Mesenchymal stem cell (in vitro differentiated cells and primary cell): ENCODE results near the gene DOCK6.

Experiments
- DNase-seq: peaks from one replicate; pipeline ENCODE4 v3.0.0-alpha.2; 2013
- H2AFZ ChIP-seq: one replicate; pipeline ENCODE4 v1.6.1; 2013; ENCODE audit warnings: low read depth, mild to moderate bottlenecking, control low read depth, inconsistent platforms, low read length, moderate library complexity
- H2AK5ac ChIP-seq: 2 replicates; pipeline ENCODE4 v1.6.1; 2013; ENCODE audit warnings: low read length, moderate library complexity, mild to moderate bottlenecking, inconsistent platforms; ENCODE audit not compliant: severe bottlenecking
- H2BK120ac ChIP-seq: one replicate; pipeline ENCODE4 v1.6.1; 2013; ENCODE audit warnings: low read depth, mild to moderate bottlenecking, inconsistent platforms, low read length, moderate library complexity
- H2BK12ac ChIP-seq, 2 experiments: one replicate each; pipeline ENCODE4 v1.6.1; 2013; ENCODE audit warnings: inconsistent platforms in 2 of 2, low read length in 2 of 2, mild to moderate bottlenecking in 2 of 2, moderate library complexity in 2 of 2, control low read depth in 1 of 2
- H2BK15ac ChIP-seq: one replicate; pipeline ENCODE4 v1.6.1; 2013; ENCODE audit warnings: mild to moderate bottlenecking, low read depth, inconsistent platforms; ENCODE audit not compliant: poor library complexity, severe bottlenecking
- H2BK5ac ChIP-seq: 2 replicates; pipeline ENCODE4 v1.6.1; 2013; ENCODE audit warnings: low read depth, mild to moderate bottlenecking, low read length, control low read depth, inconsistent platforms; ENCODE audit not compliant: poor library complexity, severe bottlenecking
- H3K14ac ChIP-seq, 2 experiments: one replicate each; pipeline ENCODE4 v1.6.1; 2013; ENCODE audit warnings: inconsistent platforms in 2 of 2, low read length in 2 of 2, control low read depth in 1 of 2, mild to moderate bottlenecking in 1 of 2, moderate library complexity in 1 of 2
- H3K18ac ChIP-seq, 2 experiments: one replicate each; pipeline ENCODE4 v1.6.1; 2013; ENCODE audit warnings: inconsistent platforms in 2 of 2, low read length in 2 of 2, control low read depth in 1 of 2, low read depth in 1 of 2, mild to moderate bottlenecking in 1 of 2
- H3K23ac ChIP-seq, 2 experiments: one replicate each; pipeline ENCODE4 v1.6.1; 2013; ENCODE audit warnings: inconsistent platforms in 2 of 2, low read length in 2 of 2, mild to moderate bottlenecking in 2 of 2, moderate library complexity in 2 of 2, control low read depth in 1 of 2
- H3K27ac ChIP-seq: 2 replicates; pipeline ENCODE4 v1.5.1; 2013; ENCODE audit warnings: mild to moderate bottlenecking, moderate library complexity, low read length, control low read depth, inconsistent platforms; ENCODE audit not compliant: poor library complexity, severe bottlenecking
- H3K27me3 ChIP-seq, 2 experiments: 2 replicates each; pipeline versions ENCODE4 v1.6.1 to v1.7.0; 2013; ENCODE audit warnings: low read length in 2 of 2, mild to moderate bottlenecking in 2 of 2, moderate library complexity in 2 of 2, control low read depth in 1 of 2, inconsistent platforms in 1 of 2; ENCODE audit not compliant: control insufficient read depth in 1 of 2, insufficient read depth in 1 of 2
- H3K36me3 ChIP-seq, 2 experiments: 2 replicates each; pipeline versions ENCODE4 v1.6.1 to v1.7.0; 2013; ENCODE audit warnings: low read length in 2 of 2, control low read depth in 1 of 2, inconsistent platforms in 1 of 2, low read depth in 1 of 2, mild to moderate bottlenecking in 1 of 2; ENCODE audit not compliant: insufficient read depth in 2 of 2, control insufficient read depth in 1 of 2
- H3K4ac ChIP-seq, 2 experiments: one replicate each; pipeline ENCODE4 v1.6.1; 2013; ENCODE audit warnings: inconsistent platforms in 2 of 2, low read length in 2 of 2, mild to moderate bottlenecking in 2 of 2, moderate library complexity in 2 of 2, control low read depth in 1 of 2, low read depth in 1 of 2
- H3K4me1 ChIP-seq: 2 replicates; pipeline ENCODE4 v1.6.1; 2013; ENCODE audit warnings: low read depth, low read length, control low read depth; ENCODE audit not compliant: control insufficient read depth, insufficient read depth
- H3K4me2 ChIP-seq: 2 replicates; pipeline ENCODE4 v1.6.1; 2013; ENCODE audit warnings: low read length, mild to moderate bottlenecking, inconsistent platforms; ENCODE audit not compliant: poor library complexity, severe bottlenecking
- H3K4me3 ChIP-seq, 2 experiments: 2 replicates each; pipeline versions ENCODE4 v1.5.1 to v1.7.0; 2013; ENCODE audit warnings: low read length in 2 of 2, mild to moderate bottlenecking in 2 of 2, control low read depth in 1 of 2, low read depth in 1 of 2; ENCODE audit not compliant: insufficient read depth in 1 of 2
- H3K79me1 ChIP-seq: replicated peaks from 2 replicates; pipeline ENCODE4 v1.6.1; 2013; ENCODE audit warnings: mild to moderate bottlenecking, control low read depth, low read length, inconsistent platforms; ENCODE audit not compliant: poor library complexity, severe bottlenecking
- H3K9ac ChIP-seq: 2 replicates; pipeline ENCODE4 v1.7.0; 2013; ENCODE audit warnings: mild to moderate bottlenecking, low read length, moderate library complexity
- H3K9me3 ChIP-seq: 2 replicates; pipeline ENCODE4 v1.7.0; 2013; ENCODE audit warnings: mild to moderate bottlenecking, low read length; ENCODE audit not compliant: control insufficient read depth
- H4K8ac ChIP-seq: one replicate; pipeline ENCODE4 v1.6.1; 2013; ENCODE audit warnings: inconsistent platforms, mild to moderate bottlenecking, low read length, moderate library complexity
- H4K91ac ChIP-seq: one replicate; pipeline ENCODE4 v1.6.1; 2013; ENCODE audit warnings: mild to moderate bottlenecking, low read length, inconsistent platforms
- WGBS: methylation state at CpG from one replicate; pipeline ENCODE4 v1.1.7; 2013; ENCODE audit warnings: mixed read lengths; 5-methylcytosine and 5-hydroxymethylcytosine counted together

The DOCK6 gene

GRCh38 chr19:11208561-11209471 lies 53.5 kb downstream of the DOCK6 start:
- Histone ChIP-seq H3K4ac (no peak overlapping the region), H3K14ac (no peak overlapping the region), H2AFZ (no peak overlapping the region), H2AK5ac (no peak overlapping the region), H2BK120ac (no peak overlapping the region), H4K91ac (no peak overlapping the region), H3K36me3 (peaks cover 18 to 48% of the 10 kb centered on the region in 2 experiments), H3K27ac (no peak overlapping the region), H3K4me2 (no peak overlapping the region), H3K4me1 (peaks cover 8% of the 10 kb centered on the region), H3K9ac (no peak overlapping the region), H3K4me3 (no peak overlapping the region), H3K23ac (no peak overlapping the region), H3K18ac (no peak overlapping the region), H3K9me3 (no peaks in the 10 kb centered on the region), H2BK15ac (no peak overlapping the region), H3K27me3 (no peaks in the 10 kb centered on the region), H2BK5ac (no peak overlapping the region), H3K79me1 (no peaks in the 10 kb centered on the region), H4K8ac (no peak overlapping the region), H2BK12ac (no peak overlapping the region)
- peak; percentile 50 for DNase-seq
- WGBS: 87% methylated on average over 26 of the region's 38 CpGs

- H2BK120ac ChIP-seq: no peak overlapping the region
- no peak overlapping the region for H2BK12ac ChIP-seq
- no peak overlapping the region for H3K4ac ChIP-seq
- no peak overlapping the region for H2BK15ac ChIP-seq
- peaks cover 2% of the 10 kb centered on the region for H3K79me1 ChIP-seq
- no peak overlapping the region for H2BK5ac ChIP-seq
- no peak overlapping the region for H3K27ac ChIP-seq
- H3K4me2 ChIP-seq: no peak overlapping the region
- no peaks in the 10 kb centered on the region for H3K9me3 ChIP-seq
- H4K8ac ChIP-seq: no peak overlapping the region
- H3K14ac ChIP-seq: no peak overlapping the region
- no peak overlapping the region for H3K23ac ChIP-seq
- no peaks in the 10 kb centered on the region for H3K27me3 ChIP-seq
- no peak overlapping the region for H2AFZ ChIP-seq
- H3K4me1 ChIP-seq: peaks cover 27% of the 10 kb centered on the region
- DNase-seq: no peak
- no peak overlapping the region for H4K91ac ChIP-seq
- no peak overlapping the region for H3K4me3 ChIP-seq
- 92% methylated on average over 9 of the region's 9 CpGs for WGBS
- H3K36me3 ChIP-seq: peaks cover 15 to 40% of the 10 kb centered on the region in 2 experiments
- H3K18ac ChIP-seq: no peak overlapping the region
- no peak overlapping the region for H3K9ac ChIP-seq
- no peak overlapping the region for H2AK5ac ChIP-seq
Observed at GRCh38 chr19:11205939-11206570, 56.3 kb downstream of the DOCK6 start.

- no peak overlapping the region for H3K27ac ChIP-seq
- no peak overlapping the region for H2AK5ac ChIP-seq
- no peak overlapping the region for H3K4ac ChIP-seq
- H2BK5ac ChIP-seq: no peak overlapping the region
- no peak overlapping the region for H4K8ac ChIP-seq
- H3K36me3 ChIP-seq: peaks cover 9 to 40% of the 10 kb centered on the region in 2 experiments
- H2BK120ac ChIP-seq: no peak overlapping the region
- WGBS: 90% methylated on average over 5 of the region's 5 CpGs
- H3K79me1 ChIP-seq: peaks cover 6% of the 10 kb centered on the region
- peaks cover 27% of the 10 kb centered on the region for H3K4me1 ChIP-seq
- DNase-seq: no peak
- H3K27me3 ChIP-seq: no peaks in the 10 kb centered on the region
- no peaks in the 10 kb centered on the region for H3K9me3 ChIP-seq
- no peak overlapping the region for H3K9ac ChIP-seq
- H3K14ac ChIP-seq: no peak overlapping the region
- H3K4me2 ChIP-seq: no peak overlapping the region
- H2BK12ac ChIP-seq: no peak overlapping the region
- no peak overlapping the region for H4K91ac ChIP-seq
- no peak overlapping the region for H3K18ac ChIP-seq
- no peak overlapping the region for H2AFZ ChIP-seq
- no peak overlapping the region for H3K23ac ChIP-seq
- H3K4me3 ChIP-seq: no peak overlapping the region
- H2BK15ac ChIP-seq: peak overlapping the region; percentile 8
Observed at GRCh38 chr19:11204943-11205349, 57.4 kb downstream of the DOCK6 start.

GRCh38 chr19:11204076-11204602 lies 58.2 kb downstream of the DOCK6 start:
- no peaks in the 10 kb centered on the region for H3K27me3 ChIP-seq
- WGBS: 72% methylated on average over 5 of the region's 9 CpGs
- H3K23ac ChIP-seq: no peak overlapping the region
- H3K9me3 ChIP-seq: no peaks in the 10 kb centered on the region
- H2AK5ac ChIP-seq: peak overlapping the region; percentile 58
- no peak overlapping the region for H3K14ac ChIP-seq
- H3K79me1 ChIP-seq: peaks cover 6% of the 10 kb centered on the region
- peak overlapping the region; percentile 46 for H4K91ac ChIP-seq
- H3K9ac ChIP-seq: no peak overlapping the region
- H3K27ac ChIP-seq: peak overlapping the region; percentile 27
- H3K4ac ChIP-seq: no peak overlapping the region
- peaks cover 9 to 34% of the 10 kb centered on the region in 2 experiments for H3K36me3 ChIP-seq
- peaks cover 27% of the 10 kb centered on the region for H3K4me1 ChIP-seq
- peak overlapping the region in 1 of 2 experiments; percentile 74 for H2BK12ac ChIP-seq
- H4K8ac ChIP-seq: peak overlapping the region; percentile 68
- DNase-seq: no peak
- no peak overlapping the region for H2BK15ac ChIP-seq
- H2BK120ac ChIP-seq: peak overlapping the region; percentile 69
- no peak overlapping the region for H3K4me2 ChIP-seq
- peak overlapping the region in 1 of 2 experiments; percentile 18 for H3K18ac ChIP-seq
- no peak overlapping the region for H3K4me3 ChIP-seq
- H2AFZ ChIP-seq: no peak overlapping the region
- no peak overlapping the region for H2BK5ac ChIP-seq
